ENCODE results near the gene YEATS2.

The YEATS2 gene

DNA sequence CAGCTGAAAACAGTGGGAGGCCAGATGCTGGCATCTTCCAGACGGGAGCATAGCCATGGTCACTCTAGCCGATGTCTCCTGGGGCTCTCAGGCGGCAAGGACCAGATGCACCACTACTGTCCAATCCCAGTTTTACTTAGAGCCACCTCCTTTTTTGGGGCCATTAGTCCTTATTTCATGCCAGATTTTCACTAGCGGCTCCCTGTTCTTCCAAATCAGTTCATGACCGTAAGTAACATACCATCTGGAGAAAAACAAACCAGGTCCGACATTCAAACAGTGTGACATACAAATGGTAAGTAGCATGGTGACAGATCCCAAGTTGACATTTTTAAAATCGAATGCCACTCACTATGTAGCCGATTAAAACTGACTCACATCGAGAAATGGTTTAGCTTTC lies 131.9 kb downstream of the YEATS2 start:
- Histone ChIP-seq H3K4ac (ENCODE audit: low read depth, low read length) (no peak overlapping the region), H3K4me3 (ENCODE audit: low read depth, low read length) (no peak overlapping the region), H2AK5ac (ENCODE audit: low read length) (no peak overlapping the region), H3K27ac (ENCODE audit: low read depth, low read length) (no peak overlapping the region), H3K79me2 (ENCODE audit: control insufficient read depth, insufficient read depth, low read length, poor library complexity) (no peaks in the 10 kb centered on the region), H3K9ac (ENCODE audit: low read length) (no peak overlapping the region), H3K14ac (ENCODE audit: low read length) (no peak overlapping the region), H3K4me1 (ENCODE audit: control insufficient read depth in 1 of 2, insufficient read depth in 2 of 2, low read length in 2 of 2) (peaks cover 4 to 5% of the 10 kb centered on the region in 2 experiments), H2AFZ (ENCODE audit: insufficient read depth, low read length, poor library complexity) (no peak overlapping the region), H2BK120ac (ENCODE audit: insufficient read depth, low read length, poor library complexity) (no peak overlapping the region), H3K9me3 (ENCODE audit: insufficient read depth, low read depth, low read length) (no peaks in the 10 kb centered on the region), H3K18ac (ENCODE audit: low read length) (no peak overlapping the region), H4K91ac (ENCODE audit: low read depth, low read length) (no peak overlapping the region), H2BK12ac (ENCODE audit: low read length) (no peak overlapping the region), H3K4me2 (ENCODE audit: low read length) (no peak overlapping the region), H3K36me3 (ENCODE audit: control insufficient read depth in 1 of 2, insufficient read depth in 2 of 2, low read length in 2 of 2) (peaks cover 17 to 31% of the 10 kb centered on the region in 2 experiments), H4K12ac (ENCODE audit: low read depth, low read length) (no peak overlapping the region), H2BK5ac (ENCODE audit: low read depth, low read length, poor library complexity) (no peak overlapping the region), H4K8ac (ENCODE audit: low read depth, low read length) (no peak overlapping the region), H3K27me3 (ENCODE audit: insufficient read depth, low read length) (no peaks in the 10 kb centered on the region), H3K23ac (ENCODE audit: low read length) (no peak overlapping the region), H3K79me1 (ENCODE audit: low read length) (no peaks in the 10 kb centered on the region)
- no CpG with 5 or more reads among the region's 9 CpGs for WGBS (ENCODE audit: extremely low coverage, insufficient coverage, insufficient read length)
- DNase-seq = no peak

DNA sequence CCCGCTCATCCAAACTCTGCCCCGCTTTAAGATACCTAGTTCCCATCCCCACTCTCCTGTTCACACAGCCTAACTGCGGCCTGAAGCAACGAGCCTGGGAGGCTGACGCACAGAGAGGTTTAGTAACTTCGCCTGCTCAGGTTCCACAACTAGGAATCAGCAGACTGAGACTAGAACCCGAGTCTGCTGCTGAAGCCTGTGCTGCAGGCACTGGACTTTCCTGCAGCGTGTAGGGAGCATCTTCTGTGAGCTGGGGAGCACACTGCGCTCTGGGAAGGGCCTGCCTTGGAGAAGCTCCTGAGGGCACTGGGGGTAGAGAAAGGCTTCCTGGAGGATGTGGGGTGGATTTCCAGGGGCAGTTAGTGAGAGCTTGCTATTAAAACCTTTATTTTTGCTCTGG lies 132.6 kb downstream of the YEATS2 start:
- Histone ChIP-seq H3K4me1 (ENCODE audit: control insufficient read depth in 1 of 2, insufficient read depth in 2 of 2, low read length in 2 of 2) (peaks cover 2 to 3% of the 10 kb centered on the region in 2 experiments), H4K12ac (ENCODE audit: low read depth, low read length) (no peak overlapping the region), H4K8ac (ENCODE audit: low read depth, low read length) (no peak overlapping the region), H3K4me3 (ENCODE audit: low read depth, low read length) (peak overlapping the region; percentile 5), H3K36me3 (ENCODE audit: control insufficient read depth in 1 of 2, insufficient read depth in 2 of 2, low read length in 2 of 2) (peaks cover 17 to 31% of the 10 kb centered on the region in 2 experiments), H3K27me3 (ENCODE audit: insufficient read depth, low read length) (no peaks in the 10 kb centered on the region), H2BK12ac (ENCODE audit: low read length) (no peak overlapping the region), H2BK5ac (ENCODE audit: low read depth, low read length, poor library complexity) (no peak overlapping the region), H3K79me1 (ENCODE audit: low read length) (no peaks in the 10 kb centered on the region), H3K27ac (ENCODE audit: low read depth, low read length) (no peak overlapping the region), H3K23ac (ENCODE audit: low read length) (no peak overlapping the region), H2BK120ac (ENCODE audit: insufficient read depth, low read length, poor library complexity) (no peak overlapping the region), H3K9me3 (ENCODE audit: insufficient read depth, low read depth, low read length) (no peaks in the 10 kb centered on the region), H3K79me2 (ENCODE audit: control insufficient read depth, insufficient read depth, low read length, poor library complexity) (no peaks in the 10 kb centered on the region), H4K91ac (ENCODE audit: low read depth, low read length) (no peak overlapping the region), H3K14ac (ENCODE audit: low read length) (no peak overlapping the region), H2AK5ac (ENCODE audit: low read length) (no peak overlapping the region), H3K18ac (ENCODE audit: low read length) (no peak overlapping the region), H3K4me2 (ENCODE audit: low read length) (no peak overlapping the region), H2AFZ (ENCODE audit: insufficient read depth, low read length, poor library complexity) (no peak overlapping the region), H3K9ac (ENCODE audit: low read length) (peak overlapping the region; percentile 41), H3K4ac (ENCODE audit: low read depth, low read length) (no peak overlapping the region)
- no peak for DNase-seq
- no CpG with 5 or more reads among the region's 9 CpGs for WGBS (ENCODE audit: extremely low coverage, insufficient coverage, insufficient read length)

DNA sequence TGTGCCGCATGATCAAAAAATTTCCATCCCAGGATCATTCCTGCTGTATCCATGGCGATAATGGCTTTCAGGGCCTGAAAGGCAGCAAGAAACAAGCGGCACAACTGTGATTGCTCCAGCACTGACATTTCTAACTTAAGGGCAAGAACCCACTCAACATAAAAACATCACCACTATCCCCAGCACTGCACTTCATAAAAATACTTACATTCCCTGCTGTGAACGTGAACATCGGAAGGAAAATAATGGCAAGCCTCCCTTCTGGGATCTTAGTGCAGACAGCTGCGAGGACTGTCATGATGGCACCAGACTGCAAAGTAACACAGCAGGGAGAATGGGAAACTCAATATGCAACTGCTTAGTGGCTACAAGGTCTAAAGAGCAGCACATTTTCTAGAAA lies 135.9 kb downstream of the YEATS2 start:
- no peak overlapping the region for H4K8ac ChIP-seq (ENCODE audit: low read depth, low read length)
- H2AK5ac ChIP-seq (ENCODE audit: low read length) = no peak overlapping the region
- H2AFZ ChIP-seq (ENCODE audit: insufficient read depth, low read length, poor library complexity) = no peak overlapping the region
- no peaks in the 10 kb centered on the region for H3K79me2 ChIP-seq (ENCODE audit: control insufficient read depth, insufficient read depth, low read length, poor library complexity)
- H3K14ac ChIP-seq (ENCODE audit: low read length) = no peak overlapping the region
- WGBS (ENCODE audit: extremely low coverage, insufficient coverage, insufficient read length) = no CpG with 5 or more reads among the region's 6 CpGs
- no peak overlapping the region for H2BK12ac ChIP-seq (ENCODE audit: low read length)
- no peak for DNase-seq
- H3K27me3 ChIP-seq (ENCODE audit: insufficient read depth, low read length) = no peaks in the 10 kb centered on the region
- H4K12ac ChIP-seq (ENCODE audit: low read depth, low read length) = no peak overlapping the region
- H2BK5ac ChIP-seq (ENCODE audit: low read depth, low read length, poor library complexity) = no peak overlapping the region
- no peak overlapping the region for H3K18ac ChIP-seq (ENCODE audit: low read length)
- H3K4me1 ChIP-seq (ENCODE audit: control insufficient read depth in 1 of 2, insufficient read depth in 2 of 2, low read length in 2 of 2) = no peaks in the 10 kb centered on the region
- H3K23ac ChIP-seq (ENCODE audit: low read length) = no peak overlapping the region
- no peak overlapping the region for H4K91ac ChIP-seq (ENCODE audit: low read depth, low read length)
- H2BK120ac ChIP-seq (ENCODE audit: insufficient read depth, low read length, poor library complexity) = no peak overlapping the region
- H3K79me1 ChIP-seq (ENCODE audit: low read length) = no peaks in the 10 kb centered on the region
- H3K4ac ChIP-seq (ENCODE audit: low read depth, low read length) = no peak overlapping the region
- no peak overlapping the region for H3K27ac ChIP-seq (ENCODE audit: low read depth, low read length)
- H3K9me3 ChIP-seq (ENCODE audit: insufficient read depth, low read depth, low read length) = no peaks in the 10 kb centered on the region
- H3K4me3 ChIP-seq (ENCODE audit: low read depth, low read length) = no peak overlapping the region
- no peak overlapping the region for H3K4me2 ChIP-seq (ENCODE audit: low read length)
- H3K36me3 ChIP-seq (ENCODE audit: control insufficient read depth in 1 of 2, insufficient read depth in 2 of 2, low read length in 2 of 2) = peaks cover 21 to 30% of the 10 kb centered on the region in 2 experiments
- H3K9ac ChIP-seq (ENCODE audit: low read length) = no peak overlapping the region

DNA sequence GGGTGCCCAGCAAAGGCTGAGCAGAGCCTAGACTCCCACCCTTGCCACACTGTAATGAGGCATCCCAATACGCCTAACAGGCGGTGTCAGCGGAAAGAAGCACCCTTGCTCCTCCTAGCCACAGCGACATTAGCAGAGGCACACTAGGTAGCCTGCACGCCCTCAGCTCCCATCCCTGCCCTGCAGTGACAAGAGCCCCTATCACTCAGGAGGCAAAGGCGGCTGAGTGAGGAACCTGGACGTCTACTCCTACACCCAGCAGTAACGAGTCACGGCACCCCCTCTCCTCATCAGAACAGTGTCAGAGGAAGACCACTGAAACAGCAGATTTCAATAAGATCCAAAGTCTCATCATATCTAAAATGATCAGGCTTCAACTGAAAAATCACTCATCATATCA lies 139.8 kb downstream of the YEATS2 start:
- peaks cover 23 to 31% of the 10 kb centered on the region in 2 experiments for H3K36me3 ChIP-seq (ENCODE audit: control insufficient read depth in 1 of 2, insufficient read depth in 2 of 2, low read length in 2 of 2)
- peak overlapping the region; percentile 19 for H3K9ac ChIP-seq (ENCODE audit: low read length)
- H3K4ac ChIP-seq (ENCODE audit: low read depth, low read length) = no peak overlapping the region
- H4K8ac ChIP-seq (ENCODE audit: low read depth, low read length) = no peak overlapping the region
- H3K79me2 ChIP-seq (ENCODE audit: control insufficient read depth, insufficient read depth, low read length, poor library complexity) = no peaks in the 10 kb centered on the region
- H2AFZ ChIP-seq (ENCODE audit: insufficient read depth, low read length, poor library complexity) = no peak overlapping the region
- no peak overlapping the region for H3K14ac ChIP-seq (ENCODE audit: low read length)
- H4K91ac ChIP-seq (ENCODE audit: low read depth, low read length) = no peak overlapping the region
- H3K79me1 ChIP-seq (ENCODE audit: low read length) = no peaks in the 10 kb centered on the region
- H2AK5ac ChIP-seq (ENCODE audit: low read length) = no peak overlapping the region
- no peak overlapping the region for H2BK12ac ChIP-seq (ENCODE audit: low read length)
- H4K12ac ChIP-seq (ENCODE audit: low read depth, low read length) = no peak overlapping the region
- H2BK5ac ChIP-seq (ENCODE audit: low read depth, low read length, poor library complexity) = no peak overlapping the region
- H3K27ac ChIP-seq (ENCODE audit: low read depth, low read length) = no peak overlapping the region
- H3K4me2 ChIP-seq (ENCODE audit: low read length) = no peak overlapping the region
- no peak overlapping the region for H3K4me3 ChIP-seq (ENCODE audit: low read depth, low read length)
- DNase-seq = no peak
- H3K18ac ChIP-seq (ENCODE audit: low read length) = no peak overlapping the region
- peak overlapping the region; percentile 3 for H3K23ac ChIP-seq (ENCODE audit: low read length)
- no peaks in the 10 kb centered on the region for H3K27me3 ChIP-seq (ENCODE audit: insufficient read depth, low read length)
- H3K4me1 ChIP-seq (ENCODE audit: control insufficient read depth in 1 of 2, insufficient read depth in 2 of 2, low read length in 2 of 2) = peaks cover 0 to 3% of the 10 kb centered on the region in 2 experiments
- no peaks in the 10 kb centered on the region for H3K9me3 ChIP-seq (ENCODE audit: insufficient read depth, low read depth, low read length)
- WGBS (ENCODE audit: extremely low coverage, insufficient coverage, insufficient read length) = no CpG with 5 or more reads among the region's 9 CpGs
- no peak overlapping the region for H2BK120ac ChIP-seq (ENCODE audit: insufficient read depth, low read length, poor library complexity)
